ENCODE data around the gene AGTPBP1. TPM values are rescaled to one million over a fixed set of nuclear protein-coding genes. Genes with fewer than 3 reads are reported as not detected.
"Not testable (repeated sequence)": the region's sequence is repeated elsewhere in the genome, so short reads cannot be mapped to it uniquely, and the experiment has no call there.

The AGTPBP1 gene
- total RNA-seq, 2 experiments from 2014 or later: 39.8 to 45.9 TPM

GRCh38 chr9:85741095-85741874 is 469 bp downstream of the AGTPBP1 start:
- ChIA-PET CTCF (interaction anchor here (1.0 to 1.7 kb wide), 3 partner anchors 11 to 47 kb away, joined by 3 to 5 read pairs (median 4); no protein-coding TSS in a partner anchor), POLR2A (interaction anchor here (0.9 kb wide), 1 partner anchor 43 kb away, joined by 4 read pairs; no protein-coding TSS in a partner anchor)
- peak overlapping the region; percentile 96 for H3K27ac Mint-ChIP-seq
- ATAC-seq (peak; percentile 21), DNase-seq (peak; percentile 70)
- intact Hi-C loops (cut with DNase I, micrococcal nuclease): loop anchor here (2.0 to 5.0 kb wide), 4 partner anchors 42 to 611 kb away; partner anchors contain the start of genes NAA35 (in 1 of the 2) and TUT7 (in 1 of the 2)
- peaks cover 38% of the 10 kb centered on the region for H3K4me1 Mint-ChIP-seq
- peaks cover 3% of the 10 kb centered on the region for H3K27me3 Mint-ChIP-seq
- H3K4me3 Mint-ChIP-seq: peak overlapping the region; percentile 86
- H3K36me3 Mint-ChIP-seq (ENCODE audit: low read depth): peaks cover 4% of the 10 kb centered on the region
- no peaks in the 10 kb centered on the region for H3K9me3 Mint-ChIP-seq (ENCODE audit: low read depth)

DNA sequence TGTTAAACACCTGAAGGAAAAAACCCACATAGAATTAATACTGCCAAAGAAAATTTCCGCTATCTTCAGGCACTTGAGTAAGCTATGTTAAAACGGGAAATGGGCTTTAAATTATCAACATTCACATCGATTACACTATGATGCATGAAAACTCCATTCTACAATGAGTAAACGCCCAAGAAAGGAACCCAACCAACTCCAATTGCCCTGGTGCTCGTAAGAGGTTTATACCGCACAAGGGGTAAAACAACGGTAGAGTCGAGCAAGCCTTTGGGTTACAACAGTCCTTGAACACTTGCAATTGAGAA is 1.0 kb downstream of the AGTPBP1 start:
- intact Hi-C loops (cut with DNase I, micrococcal nuclease): loop anchor here (2.0 to 5.0 kb wide), 4 partner anchors 42 to 612 kb away; partner anchors contain the start of genes NAA35 (in 1 of the 2) and TUT7 (in 1 of the 2)
- ChIA-PET CTCF (interaction anchor here (1.0 to 1.7 kb wide), 3 partner anchors 11 to 46 kb away, joined by 3 to 5 read pairs (median 4); no protein-coding TSS in a partner anchor), POLR2A (interaction anchor here (0.9 kb wide), 1 partner anchor 42 kb away, joined by 4 read pairs; no protein-coding TSS in a partner anchor)
- Mint-ChIP-seq H3K4me3 (peak overlapping the region; percentile 86), H3K27ac (peak overlapping the region; percentile 96), H3K9me3 (ENCODE audit: low read depth) (no peaks in the 10 kb centered on the region), H3K4me1 (peaks cover 38% of the 10 kb centered on the region), H3K36me3 (ENCODE audit: low read depth) (peaks cover 4% of the 10 kb centered on the region), H3K27me3 (peaks cover 2% of the 10 kb centered on the region)
- DNase-seq: no peak
- ATAC-seq: no peak

DNA sequence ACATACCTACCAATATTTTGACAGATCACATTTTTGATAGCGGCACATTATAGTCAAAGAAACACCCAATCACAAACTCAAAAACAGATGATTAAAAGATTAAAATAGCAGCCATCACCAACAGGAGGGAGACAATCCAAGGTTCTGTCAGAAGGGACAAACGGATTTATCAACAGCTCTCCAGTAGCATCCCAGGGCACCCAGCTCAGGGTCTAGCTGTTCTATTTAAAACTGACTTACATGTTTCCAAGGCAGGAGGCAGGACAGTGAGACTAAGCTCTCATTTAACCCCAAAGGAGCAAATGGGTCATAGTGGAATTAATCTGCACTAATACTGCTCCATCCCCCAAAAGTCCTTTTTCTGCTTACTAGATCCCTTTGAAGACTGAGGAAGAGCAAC is 3.2 kb downstream of the AGTPBP1 start:
- ATAC-seq: no peak

GRCh38 chr9:85737671-85738070 is 4.1 kb downstream of the AGTPBP1 start:
- H3K9me3 Mint-ChIP-seq (ENCODE audit: low read depth): peaks cover 2% of the 10 kb centered on the region
- peaks cover 17% of the 10 kb centered on the region for H3K36me3 Mint-ChIP-seq (ENCODE audit: low read depth)
- no peaks in the 10 kb centered on the region for H3K27me3 Mint-ChIP-seq
- CTCF ChIA-PET: interaction anchor here (1.7 kb wide), 1 partner anchor 39 kb away, joined by 6 read pairs; no protein-coding TSS in a partner anchor
- H3K4me1 Mint-ChIP-seq: peaks cover 51% of the 10 kb centered on the region
- H3K27ac Mint-ChIP-seq: no peak overlapping the region
- intact Hi-C loops (cut with DNase I, micrococcal nuclease): no loop called here
- DNase-seq (no peak), ATAC-seq (no peak)
- no peak overlapping the region for H3K4me3 Mint-ChIP-seq
- POLR2A ChIA-PET: no interaction called here

More for the DNA sequence above, 3.2 kb downstream of the AGTPBP1 start:
- Mint-ChIP-seq H3K27ac (no peak overlapping the region), H3K27me3 (no peaks in the 10 kb centered on the region), H3K4me3 (no peak overlapping the region), H3K9me3 (ENCODE audit: low read depth) (peaks cover 2% of the 10 kb centered on the region), H3K36me3 (ENCODE audit: low read depth) (peaks cover 12% of the 10 kb centered on the region), H3K4me1 (peaks cover 50% of the 10 kb centered on the region)
- intact Hi-C loops (cut with DNase I, micrococcal nuclease): no loop called here
- ChIA-PET CTCF (interaction anchor here (0.6 to 1.7 kb wide), 3 partner anchors 11 to 40 kb away, joined by 3 to 6 read pairs (median 4); no protein-coding TSS in a partner anchor), POLR2A (no interaction called here)
- DNase-seq: no peak

DNA sequence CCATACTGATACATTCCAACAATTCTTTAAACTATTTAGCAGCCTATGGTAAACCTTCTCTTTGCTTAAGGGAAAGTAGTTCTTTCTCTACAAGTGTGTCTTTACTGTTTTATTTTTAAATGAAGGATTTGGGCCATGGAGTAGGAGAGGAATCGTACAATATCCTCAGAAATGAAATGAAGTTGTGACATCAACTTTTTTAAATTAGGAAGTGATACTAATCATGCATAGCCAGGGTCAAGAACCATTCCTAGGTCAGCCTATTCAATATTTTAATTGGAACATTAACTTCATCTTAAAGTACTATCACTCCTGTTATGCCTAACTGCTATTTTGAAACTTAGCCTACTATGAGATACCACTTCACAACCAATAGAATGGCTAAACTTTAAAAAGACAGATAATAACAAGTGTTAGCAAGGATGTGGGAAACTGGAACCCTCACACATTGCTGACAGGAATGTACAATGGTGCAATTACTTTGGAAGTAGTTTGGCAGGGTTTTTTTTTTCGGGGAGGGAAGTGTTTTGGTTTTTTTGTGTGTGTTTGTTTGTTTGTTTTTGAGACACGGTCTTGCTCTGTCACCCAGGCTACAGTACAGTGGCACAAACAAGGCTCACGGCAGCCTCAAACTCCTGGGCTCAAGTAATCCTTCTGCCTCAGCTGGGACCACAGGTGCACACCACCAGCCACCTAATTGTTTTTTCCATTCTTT is 10.7 kb downstream of the AGTPBP1 start:
- intact Hi-C loops (cut with DNase I, micrococcal nuclease): no loop called here
- Mint-ChIP-seq H3K4me3 (no peak overlapping the region), H3K27me3 (no peaks in the 10 kb centered on the region), H3K27ac (no peak overlapping the region), H3K9me3 (ENCODE audit: low read depth) (peaks cover 6% of the 10 kb centered on the region), H3K36me3 (ENCODE audit: low read depth) (peaks cover 16% of the 10 kb centered on the region), H3K4me1 (peaks cover 78% of the 10 kb centered on the region)
- CTCF ChIA-PET: interaction anchor here (1.8 kb wide), 1 partner anchor 9 kb away, joined by 5 read pairs; no protein-coding TSS in a partner anchor
- DNase-seq (no peak), ATAC-seq (no peak)
- POLR2A ChIA-PET: no interaction called here

DNA sequence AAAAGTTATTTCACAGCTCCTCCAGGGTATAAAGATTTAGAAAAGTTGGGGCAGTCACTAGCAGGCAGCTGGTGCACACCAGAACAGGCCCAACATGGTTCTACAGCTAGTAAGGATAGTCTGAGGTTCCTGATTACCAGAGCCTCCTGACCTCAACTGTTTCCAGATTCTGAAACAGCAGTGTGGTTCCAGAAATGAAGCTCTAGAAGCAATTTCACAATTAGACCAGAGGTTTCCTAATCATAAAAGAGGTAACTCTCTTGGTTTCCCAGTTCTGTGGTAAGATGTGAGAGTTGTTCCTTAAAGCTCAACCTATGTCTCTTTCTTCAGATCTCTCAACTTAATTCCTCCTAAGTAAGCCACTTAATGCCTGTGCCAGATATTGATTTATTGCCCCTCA is 11.9 kb downstream of the AGTPBP1 start:
- Mint-ChIP-seq H3K9me3 (ENCODE audit: low read depth) (peaks cover 6% of the 10 kb centered on the region), H3K27ac (no peak overlapping the region), H3K27me3 (no peaks in the 10 kb centered on the region), H3K4me1 (peaks cover 76% of the 10 kb centered on the region), H3K36me3 (ENCODE audit: low read depth) (peaks cover 18% of the 10 kb centered on the region), H3K4me3 (no peak overlapping the region)
- ChIA-PET CTCF (interaction anchor here (1.0 to 1.8 kb wide), 3 partner anchors 10 to 120 kb away, joined by 3 to 5 read pairs (median 4); no protein-coding TSS in a partner anchor), POLR2A (no interaction called here)
- DNase-seq (no peak), ATAC-seq (peak; percentile 62)
- intact Hi-C loops (cut with DNase I, micrococcal nuclease): no loop called here

DNA sequence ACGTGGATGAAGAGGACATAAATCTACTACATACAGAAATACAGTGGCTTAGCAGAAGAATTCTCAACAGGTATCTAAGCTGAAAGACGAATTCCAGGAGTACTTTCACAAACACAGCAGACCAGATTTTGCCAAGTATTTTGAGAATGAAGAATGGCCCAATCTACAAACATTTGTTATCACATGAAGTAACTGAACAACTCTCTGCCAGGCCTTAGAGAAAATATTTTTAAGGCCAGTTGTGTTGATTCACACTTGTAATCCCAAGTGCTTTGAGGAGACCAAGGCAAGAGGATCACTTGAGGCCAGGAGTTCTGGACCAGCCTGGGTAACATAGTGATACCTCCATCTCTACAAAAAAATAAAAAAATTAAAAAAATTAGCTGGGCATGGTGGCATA is 14.3 kb downstream of the AGTPBP1 start:
- H3K27ac Mint-ChIP-seq: no peak overlapping the region
- H3K4me3 Mint-ChIP-seq: no peak overlapping the region
- H3K27me3 Mint-ChIP-seq: no peaks in the 10 kb centered on the region
- ATAC-seq: no peak
- no peak for DNase-seq
- POLR2A ChIA-PET: no interaction called here
- intact Hi-C loops (cut with DNase I, micrococcal nuclease): no loop called here
- CTCF ChIA-PET: interaction anchor here (1.5 kb wide), 1 partner anchor 11 kb away, joined by 4 read pairs; no protein-coding TSS in a partner anchor
- H3K4me1 Mint-ChIP-seq: peaks cover 76% of the 10 kb centered on the region
- peaks cover 13% of the 10 kb centered on the region for H3K36me3 Mint-ChIP-seq (ENCODE audit: low read depth)
- peaks cover 4% of the 10 kb centered on the region for H3K9me3 Mint-ChIP-seq (ENCODE audit: low read depth)

- ATAC-seq: no peak
- H3K27ac Mint-ChIP-seq: no peak overlapping the region
- H3K9me3 Mint-ChIP-seq (ENCODE audit: low read depth): peaks cover 3% of the 10 kb centered on the region
- POLR2A ChIA-PET: no interaction called here
- H3K4me1 Mint-ChIP-seq: peaks cover 78% of the 10 kb centered on the region
- DNase-seq: no peak
- CTCF ChIA-PET: interaction anchor here (1.5 kb wide), 1 partner anchor 12 kb away, joined by 4 read pairs; no protein-coding TSS in a partner anchor
- no peaks in the 10 kb centered on the region for H3K27me3 Mint-ChIP-seq
- peaks cover 17% of the 10 kb centered on the region for H3K36me3 Mint-ChIP-seq (ENCODE audit: low read depth)
- intact Hi-C loops (cut with DNase I, micrococcal nuclease): no loop called here
- H3K4me3 Mint-ChIP-seq: no peak overlapping the region
These were observed 15.0 kb downstream of the AGTPBP1 start for GRCh38 chr9:85726737-85727136.

GRCh38 chr9:85723215-85723614 is 18.5 kb downstream of the AGTPBP1 start:
- no peak overlapping the region for H3K27ac Mint-ChIP-seq

DNA sequence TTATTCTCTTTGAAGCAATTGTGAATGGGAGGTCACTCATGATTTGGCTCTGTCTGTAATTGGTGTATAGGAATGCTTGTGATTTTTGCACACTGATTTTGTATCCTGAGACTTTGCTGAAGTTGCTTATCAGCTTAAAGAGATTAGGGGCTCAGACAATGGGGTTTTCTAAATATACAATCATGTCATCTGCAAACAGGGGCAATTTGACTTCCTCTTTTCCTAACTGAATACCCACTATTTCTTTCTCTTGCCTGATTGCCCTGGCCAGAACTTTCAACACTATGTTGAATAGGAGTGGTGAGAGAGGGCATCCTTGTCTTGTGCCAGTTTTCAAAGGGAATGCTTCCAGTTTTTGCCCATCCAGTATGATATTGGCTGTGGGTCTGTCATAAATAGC is 22.3 kb downstream of the AGTPBP1 start:
- intact Hi-C loops (cut with DNase I, micrococcal nuclease): loop anchor here in 1 of 2 experiments (5.0 kb wide), 1 partner anchor 48 kb away; no protein-coding TSS in a partner anchor
- peaks cover 27% of the 10 kb centered on the region for H3K36me3 Mint-ChIP-seq (ENCODE audit: low read depth)
- ATAC-seq; H3K4me3 Mint-ChIP-seq; H3K9me3 Mint-ChIP-seq (ENCODE audit: low read depth); H3K27ac Mint-ChIP-seq; DNase-seq; H3K27me3 Mint-ChIP-seq; POLR2A ChIA-PET; CTCF ChIA-PET: not testable (repeated sequence)
- peaks cover 54% of the 10 kb centered on the region for H3K4me1 Mint-ChIP-seq

More at GRCh38 chr9:85723215-85723614, 18.5 kb downstream of the AGTPBP1 start:
- CTCF ChIA-PET: interaction anchor here (0.6 to 1.7 kb wide), 3 partner anchors 9 to 319 kb away, joined by 3 to 4 read pairs (median 4); no protein-coding TSS in a partner anchor
- Mint-ChIP-seq H3K36me3 (ENCODE audit: low read depth) (peaks cover 25% of the 10 kb centered on the region), H3K4me1 (peaks cover 55% of the 10 kb centered on the region), H3K9me3 (ENCODE audit: low read depth) (peaks cover 1% of the 10 kb centered on the region), H3K27me3 (no peaks in the 10 kb centered on the region), H3K4me3 (no peak overlapping the region)
- DNase-seq (peak; percentile 61), ATAC-seq (peak; percentile 30)
- intact Hi-C loops (cut with DNase I, micrococcal nuclease): no loop called here
- POLR2A ChIA-PET: no interaction called here

DNA sequence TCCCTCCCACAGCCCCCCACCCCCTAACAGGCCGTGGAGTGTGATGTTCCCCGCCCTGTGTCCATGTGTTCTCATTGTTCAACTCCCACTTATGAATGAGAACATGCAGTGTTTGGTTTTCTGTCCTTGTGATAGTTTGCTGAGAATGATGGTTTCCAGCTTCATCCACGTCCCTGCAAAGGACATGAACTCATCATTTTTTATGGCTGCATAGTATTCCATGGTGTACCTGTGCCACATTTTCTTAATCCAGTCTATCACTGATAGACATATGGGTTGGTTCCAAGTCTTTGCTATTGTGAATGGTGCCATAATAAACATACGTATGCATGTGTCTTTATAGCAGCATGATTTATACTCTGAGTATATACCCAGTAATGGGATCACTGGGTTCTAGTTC is 23.9 kb downstream of the AGTPBP1 start:
- H3K27me3 Mint-ChIP-seq; POLR2A ChIA-PET; H3K4me3 Mint-ChIP-seq; H3K27ac Mint-ChIP-seq; ATAC-seq; CTCF ChIA-PET; H3K9me3 Mint-ChIP-seq (ENCODE audit: low read depth); DNase-seq: not testable (repeated sequence)
- H3K4me1 Mint-ChIP-seq: peaks cover 41% of the 10 kb centered on the region
- intact Hi-C loops (cut with DNase I, micrococcal nuclease): loop anchor here in 1 of 2 experiments (5.0 kb wide), 1 partner anchor 49 kb away; no protein-coding TSS in a partner anchor
- H3K36me3 Mint-ChIP-seq (ENCODE audit: low read depth): peaks cover 22% of the 10 kb centered on the region

All from activated CD4-positive, alpha-beta T cell treated with anti-CD3 and anti-CD28 coated beads for 36 hours (primary cell).